ENCODE results near the gene FBXL16.

Gene FBXL16

GRCh38 chr16:676913-677312 is 28.7 kb downstream of the FBXL16 start:
- DNase-seq (ENCODE audit: low read depth), result no peak

DNA sequence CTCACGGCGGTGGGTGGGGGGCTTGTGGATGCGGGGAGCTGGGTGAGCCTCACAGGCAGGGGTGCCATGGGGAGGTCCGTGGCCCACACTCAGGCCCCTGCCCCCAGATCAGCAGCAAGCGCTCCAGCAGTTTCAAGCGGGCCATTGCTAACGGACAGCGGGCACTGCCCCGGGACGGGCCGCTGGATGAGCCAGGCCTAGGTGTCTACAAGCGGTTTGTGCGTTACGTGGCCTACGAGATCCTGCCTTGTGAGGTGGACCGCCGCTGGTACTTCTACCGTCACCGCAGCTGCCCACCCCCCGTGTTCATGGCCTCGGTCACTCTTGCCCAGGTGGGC is 29.1 kb downstream of the FBXL16 start:
- no peak for DNase-seq (ENCODE audit: low read depth)

GRCh38 chr16:675884-676564 is 29.6 kb downstream of the FBXL16 start:
- no peak for DNase-seq (ENCODE audit: low read depth)

GRCh38 chr16:674968-675883 is 30.4 kb downstream of the FBXL16 start, which contains the start of gene RHBDL1:
Gene RHBDL1, plus strand, starts transcription at chr16:675671. Its CDS starts 120 bp downstream, at chr16:675791.
- DNase-seq (ENCODE audit: low read depth), result no peak

DNA sequence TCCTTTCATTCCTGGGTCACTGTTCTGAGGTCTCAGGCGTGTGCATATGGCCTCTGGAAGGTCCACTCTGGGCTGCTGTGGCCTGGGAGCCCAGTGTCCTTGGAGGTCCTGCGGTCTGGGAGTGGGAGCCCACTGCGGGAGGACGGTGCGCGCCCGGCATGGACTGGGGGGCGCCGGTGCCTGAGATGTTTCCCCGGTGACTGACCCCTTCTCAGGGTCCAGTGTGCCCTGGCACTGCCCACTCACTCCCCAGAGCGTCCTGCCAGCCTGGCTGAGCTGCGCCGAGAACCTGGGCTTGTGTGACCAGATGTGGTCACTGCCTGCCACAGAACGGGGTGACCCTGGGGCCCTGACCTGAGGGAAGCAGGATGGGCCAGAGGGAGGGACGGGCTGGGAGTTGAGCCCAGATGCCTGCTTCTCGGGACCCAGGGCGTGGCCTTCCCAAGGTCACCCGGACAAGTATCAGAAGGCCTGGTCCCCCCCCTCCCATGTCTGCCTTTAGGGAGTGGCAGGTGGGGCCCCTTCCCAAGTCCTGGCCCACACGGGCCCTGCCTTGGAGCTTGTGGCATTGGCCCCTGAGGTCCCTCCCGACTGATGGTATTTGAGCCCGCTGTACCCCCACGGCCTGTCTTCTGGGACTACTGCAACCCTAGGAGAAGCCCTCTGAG is 31.3 kb downstream of the FBXL16 start:
- DNase-seq (ENCODE audit: low read depth), result no peak

GRCh38 chr16:673399-673991 is 32.1 kb downstream of the FBXL16 start:
- no peak for DNase-seq (ENCODE audit: low read depth)

- no peak for DNase-seq (ENCODE audit: low read depth)
These were observed 32.8 kb downstream of the FBXL16 start for GRCh38 chr16:672851-673250.

DNA sequence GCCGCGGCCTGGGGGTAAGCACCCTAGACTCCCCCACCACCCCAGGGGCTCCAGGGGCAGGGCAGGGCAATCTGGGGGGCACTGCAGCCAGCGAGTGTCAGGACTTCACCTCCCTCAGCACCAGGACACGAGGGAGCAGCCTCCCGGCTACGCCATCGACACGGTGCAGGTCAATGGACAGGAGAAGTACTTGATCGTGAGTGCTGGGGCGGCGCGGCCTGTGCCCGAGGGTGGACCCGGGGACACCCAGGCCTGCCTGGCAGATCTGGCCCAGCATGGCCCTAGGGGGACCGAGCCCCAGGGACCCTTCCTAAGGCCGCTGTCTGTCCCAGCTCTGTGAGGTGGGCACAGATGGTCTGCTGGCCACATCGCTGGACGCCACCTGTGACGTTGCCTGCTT is 33.2 kb downstream of the FBXL16 start:
- DNase-seq (ENCODE audit: low read depth), result no peak

DNA sequence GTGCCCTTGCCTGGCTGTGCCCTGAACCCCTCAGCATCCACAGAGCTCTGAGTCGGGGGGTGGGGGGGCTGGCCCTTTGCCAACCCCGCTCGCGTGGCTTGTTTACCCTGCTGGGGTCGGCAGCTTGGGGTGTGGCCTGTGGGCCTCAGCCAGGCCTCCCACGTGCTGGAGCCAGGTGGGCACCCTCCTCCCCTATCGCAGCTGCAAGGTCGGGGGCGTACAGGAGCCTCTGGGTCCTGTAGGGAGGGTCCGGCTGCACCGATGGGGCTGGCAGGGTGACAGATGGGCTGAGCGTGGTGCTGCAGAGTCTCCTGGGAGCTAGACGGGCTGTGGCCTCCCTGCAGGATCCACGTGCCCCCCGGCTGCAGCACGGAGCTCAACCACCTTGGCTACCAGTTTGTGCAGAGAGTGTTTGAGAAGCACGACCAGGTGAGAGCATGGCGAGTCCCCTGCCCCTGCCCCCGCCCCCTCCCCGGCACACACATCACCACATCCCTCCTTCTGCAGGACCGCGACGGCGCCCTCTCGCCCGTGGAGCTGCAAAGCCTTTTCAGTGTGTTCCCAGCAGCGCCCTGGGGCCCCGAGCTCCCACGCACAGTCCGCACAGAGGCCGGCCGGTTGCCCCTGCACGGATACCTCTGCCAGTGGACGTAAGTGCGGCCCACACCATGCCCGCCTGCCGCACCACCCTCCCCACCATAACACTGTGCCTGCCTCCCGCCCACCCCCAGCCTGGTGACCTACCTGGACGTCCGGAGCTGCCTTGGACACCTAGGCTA is 34.1 kb downstream of the FBXL16 start:
- no peak for DNase-seq (ENCODE audit: low read depth)

DNA sequence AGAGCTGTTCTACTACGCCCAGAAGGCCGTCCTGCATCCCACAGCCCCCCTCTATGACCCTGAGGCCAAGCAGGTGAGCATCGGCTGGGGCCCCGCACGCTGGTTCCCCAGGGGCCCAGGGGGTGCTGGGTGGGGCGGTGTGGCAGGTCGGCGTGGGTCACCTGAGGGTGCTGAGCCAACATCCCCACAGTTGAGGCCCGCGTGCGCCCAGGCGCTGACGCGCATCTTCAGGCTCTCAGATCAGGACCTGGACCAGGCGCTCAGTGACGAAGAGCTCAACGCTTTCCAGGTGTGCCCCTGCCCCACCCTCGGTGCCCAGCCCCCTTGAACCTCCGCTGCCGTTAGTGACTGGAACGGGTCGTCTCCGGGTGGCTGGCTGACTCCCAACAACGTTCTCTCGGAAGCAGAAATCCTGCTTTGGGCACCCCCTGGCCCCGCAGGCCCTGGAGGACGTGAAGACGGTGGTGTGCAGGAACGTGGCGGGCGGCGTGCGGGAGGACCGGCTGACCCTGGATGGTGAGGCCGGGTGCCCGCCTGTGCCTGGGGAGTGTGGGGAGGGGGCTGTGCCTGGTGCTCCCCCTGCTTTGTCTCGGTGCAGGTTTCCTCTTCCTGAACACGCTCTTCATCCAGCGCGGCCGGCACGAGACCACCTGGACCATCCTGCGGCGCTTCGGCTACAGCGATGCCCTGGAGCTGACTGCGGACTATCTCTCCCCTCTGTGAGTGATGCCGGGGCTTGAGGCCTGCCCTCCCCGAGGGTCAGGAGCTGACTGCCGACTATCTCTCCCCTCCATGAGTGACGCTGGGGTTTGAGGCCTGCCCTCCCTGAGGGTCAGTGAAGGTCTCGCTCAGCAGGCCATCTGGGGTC is 34.9 kb downstream of the FBXL16 start:
- DNase-seq (ENCODE audit: low read depth), result no peak

- DNase-seq (ENCODE audit: low read depth), result no peak
These were observed 35.9 kb downstream of the FBXL16 start for GRCh38 chr16:669666-670065.

DNA sequence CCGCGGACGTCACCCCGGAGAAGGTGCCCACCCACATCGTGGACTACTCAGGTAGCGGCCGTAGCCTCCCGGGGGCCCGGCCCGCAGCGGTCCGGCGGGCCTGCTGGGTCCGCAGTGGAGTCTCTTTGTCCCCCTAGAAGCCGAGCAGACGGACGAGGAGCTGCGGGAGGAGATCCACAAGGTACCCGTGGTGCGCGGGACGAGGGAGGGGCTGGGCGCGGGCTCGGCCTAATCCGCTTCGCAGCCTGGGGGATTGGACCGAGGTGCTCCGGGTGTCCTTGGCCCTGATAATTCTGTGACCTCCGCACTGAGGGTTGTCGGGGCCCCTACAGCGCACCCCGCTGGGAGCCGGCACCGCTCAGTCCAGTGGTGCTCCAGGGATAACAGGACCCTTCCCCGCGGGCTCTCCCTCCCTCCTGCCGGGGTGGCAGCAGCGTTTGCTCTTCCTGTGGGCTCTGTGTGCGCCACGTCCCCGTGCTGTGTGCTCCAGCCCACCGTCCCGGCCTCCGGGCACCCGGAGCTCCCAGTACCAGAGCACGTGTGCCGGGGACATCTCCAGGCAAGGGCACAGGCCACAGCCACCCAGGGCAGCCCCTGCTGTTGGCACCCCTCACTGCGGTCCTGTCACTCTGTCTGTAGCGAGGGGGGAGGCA is 37.0 kb downstream of the FBXL16 start:
- no peak for DNase-seq (ENCODE audit: low read depth)

GRCh38 chr16:667780-668518 is 37.7 kb downstream of the FBXL16 start, which contains the start of gene RHOT2:
Gene RHOT2, plus strand, starts transcription at chr16:668132. Its CDS starts 68 bp downstream, at chr16:668200.
- peak; percentile 81 for DNase-seq (ENCODE audit: low read depth)

GRCh38 chr16:667113-667779 is 38.4 kb downstream of the FBXL16 start:
- no peak for DNase-seq (ENCODE audit: low read depth)

DNA sequence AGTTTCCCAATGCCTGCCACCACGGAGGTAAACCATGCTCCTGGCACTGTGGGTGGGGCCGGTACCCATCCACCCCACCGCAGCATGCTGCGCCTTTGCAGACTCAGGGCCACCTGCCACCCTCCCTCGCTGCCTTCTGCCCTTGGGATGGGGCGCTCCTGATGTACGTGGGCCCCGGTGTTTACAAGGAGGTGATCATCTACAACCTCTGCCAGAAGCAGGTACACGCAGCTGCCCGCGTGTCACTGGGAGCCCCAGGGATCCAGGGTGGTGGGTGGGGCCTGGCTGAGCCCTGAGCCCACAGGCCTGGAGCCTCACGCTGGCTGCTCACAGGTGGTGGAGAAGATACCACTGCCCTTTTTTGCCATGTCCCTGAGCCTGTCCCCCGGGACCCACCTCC is 39.0 kb downstream of the FBXL16 start:
- no peak for DNase-seq (ENCODE audit: low read depth)

- DNase-seq (ENCODE audit: low read depth), result no peak
These were observed 43.0 kb downstream of the FBXL16 start for GRCh38 chr16:662597-662996.

GRCh38 chr16:662095-662494 is 43.5 kb downstream of the FBXL16 start:
- no peak for DNase-seq (ENCODE audit: low read depth)

DNA sequence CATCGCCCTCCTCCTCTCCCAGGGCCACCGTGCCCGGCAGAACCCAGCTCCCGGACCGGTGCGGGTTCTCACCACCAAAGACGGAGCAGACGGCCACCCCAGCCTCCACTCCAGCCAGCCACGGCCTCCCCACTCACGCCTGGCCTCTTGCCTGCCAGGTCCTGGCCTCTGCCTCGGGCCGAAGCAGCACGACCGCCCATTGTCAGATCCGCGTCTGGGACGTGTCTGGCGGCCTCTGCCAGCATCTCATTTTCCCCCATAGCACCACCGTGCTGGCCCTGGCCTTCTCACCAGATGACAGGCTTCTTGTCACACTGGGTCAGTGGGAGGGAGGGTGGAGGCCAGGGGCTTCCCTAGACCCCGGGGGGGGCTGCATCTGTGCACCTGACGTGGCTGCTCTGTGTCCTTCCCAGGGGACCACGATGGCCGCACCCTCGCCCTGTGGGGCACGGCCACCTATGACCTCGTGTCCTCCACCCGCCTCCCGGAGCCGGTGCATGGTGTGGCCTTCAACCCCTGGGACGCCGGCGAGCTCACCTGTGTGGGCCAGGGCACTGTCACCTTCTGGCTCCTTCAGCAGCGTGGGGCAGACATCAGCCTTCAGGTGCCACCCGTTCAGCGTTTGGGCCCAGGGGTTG is 44.3 kb downstream of the FBXL16 start:
- no peak for DNase-seq (ENCODE audit: low read depth)

Measured in T-helper 22 cell (primary cell).